ENCODE measurements around the gene ZNF101.
A peak's percentile ranks its signal among the peaks of the same experiment; 100 is the strongest.

Gene ZNF101

GRCh38 chr19:19711934-19712828 is 43.5 kb downstream of the ZNF101 start:
- no peak for DNase-seq

GRCh38 chr19:19719798-19720197 is 51.2 kb downstream of the ZNF101 start:
- DNase-seq = no peak

- DNase-seq = no peak
Measured at GRCh38 chr19:19721896-19722295, 53.3 kb downstream of the ZNF101 start.

- DNase-seq = peak; percentile 34 to 69
Measured at GRCh38 chr19:19732579-19733501, 64.2 kb downstream of the ZNF101 start, which contains the start of gene ZNF14. ZNF14 (minus strand) TSS chr19:19733112; CDS start chr19:19732958, 154 bp downstream.
